GM12864 (cell line): ENCODE data around the gene NPR2.

Experiments used
- DNase-seq: peaks from one replicate; pipeline ENCODE4 v3.0.0-alpha.2; 2011; ENCODE audit warnings: low read depth
- H3K4me3 ChIP-seq: 2 replicates; pipeline ENCODE4 v1.5.1; 2011; ENCODE audit warnings: mild to moderate bottlenecking, low read depth, low read length, control low read depth
- CTCF ChIP-seq: IDR thresholded peaks from 2 replicates; pipeline ENCODE4 v1.5.1; 2011; ENCODE audit warnings: low read depth, mild to moderate bottlenecking, moderate library complexity, low read length, control low read depth, inconsistent platforms; ENCODE audit errors: missing control alignments

NPR2 gene

GRCh38 chr9:35852267-35852815 is 61.0 kb downstream of the NPR2 start:
- no peak overlapping the region for H3K4me3 ChIP-seq
- TF ChIP-seq CTCF: no peak
- no peak for DNase-seq

GRCh38 chr9:35852876-35853865 is 61.8 kb downstream of the NPR2 start:
- no peak overlapping the region for H3K4me3 ChIP-seq
- no peak for TF ChIP-seq CTCF
- no peak for DNase-seq

DNA sequence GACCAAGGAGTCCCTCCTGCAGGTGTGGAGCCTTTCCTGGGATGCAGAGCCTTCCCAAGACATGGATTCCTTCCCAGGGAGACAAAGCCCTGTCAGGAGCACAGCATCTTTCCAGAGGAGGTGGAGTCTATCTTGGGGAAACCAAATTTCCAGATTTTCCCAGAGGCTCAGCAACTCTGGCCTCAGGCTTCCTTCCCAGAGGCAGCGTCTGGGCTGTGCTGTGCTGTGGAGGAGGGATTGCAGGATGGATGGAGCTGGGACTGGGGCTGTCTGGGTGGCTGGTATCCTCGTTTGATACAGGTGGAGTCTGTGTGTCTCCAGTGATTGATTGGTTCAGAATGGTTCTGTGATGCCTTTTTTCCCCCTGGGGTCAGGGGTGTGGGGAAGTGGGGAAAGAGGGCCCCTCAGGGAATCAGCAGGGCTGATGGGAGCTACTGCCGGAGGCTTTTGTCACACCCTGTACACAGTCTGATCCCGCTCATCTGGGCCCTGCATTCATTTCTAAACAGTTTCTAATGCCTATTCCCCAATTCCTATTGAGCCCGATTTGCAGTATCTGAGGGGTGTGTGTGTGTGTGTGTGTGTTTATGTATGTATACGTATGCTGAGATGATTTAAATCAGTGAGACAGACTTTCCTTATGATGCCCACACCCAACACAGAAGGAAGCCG is 62.8 kb downstream of the NPR2 start:
- no peak overlapping the region for H3K4me3 ChIP-seq
- no peak for TF ChIP-seq CTCF
- no peak for DNase-seq

- H3K4me3 ChIP-seq: no peak overlapping the region
- DNase-seq: no peak
- TF ChIP-seq CTCF: no peak
Measured at GRCh38 chr9:35856206-35856605, 64.8 kb downstream of the NPR2 start.

- no peak overlapping the region for H3K4me3 ChIP-seq
- DNase-seq: no peak
- no peak for TF ChIP-seq CTCF
Measured at GRCh38 chr9:35856882-35857281, 65.5 kb downstream of the NPR2 start.

DNA sequence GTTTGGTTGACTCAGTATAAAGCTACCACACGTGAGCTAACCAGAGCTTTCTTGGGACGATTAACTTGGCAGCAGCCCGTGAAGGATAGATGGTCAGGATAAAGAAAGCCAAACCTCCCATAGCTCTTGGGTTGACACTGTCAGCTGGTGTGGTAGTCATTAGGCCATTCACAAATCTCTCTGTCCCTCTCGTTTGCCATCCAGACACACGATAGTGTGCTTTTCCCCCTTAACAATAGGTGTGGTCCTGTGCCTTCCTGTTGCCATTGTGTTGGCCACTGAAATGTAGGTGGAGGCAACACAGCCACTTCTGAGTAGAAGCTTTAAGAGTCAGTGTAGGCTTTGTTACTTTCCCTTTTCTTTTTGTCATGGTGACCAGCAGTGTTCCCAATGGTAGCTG is 67.1 kb downstream of the NPR2 start:
- TF ChIP-seq CTCF: no peak
- H3K4me3 ChIP-seq: no peak overlapping the region

More for the DNA sequence above, 67.1 kb downstream of the NPR2 start:
- no peak for DNase-seq
